ENCODE results near the gene FANK1. TPM values are rescaled to one million over a fixed set of nuclear protein-coding genes. Genes with fewer than 3 reads are reported as not detected.
"Not testable (repeated sequence)": the region's sequence is repeated elsewhere in the genome, so short reads cannot be mapped to it uniquely, and the experiment has no call there.

FANK1 gene
- total and polyA plus RNA-seq, 5 donors = 0.37 to 1.0 (median 0.44) TPM

DNA sequence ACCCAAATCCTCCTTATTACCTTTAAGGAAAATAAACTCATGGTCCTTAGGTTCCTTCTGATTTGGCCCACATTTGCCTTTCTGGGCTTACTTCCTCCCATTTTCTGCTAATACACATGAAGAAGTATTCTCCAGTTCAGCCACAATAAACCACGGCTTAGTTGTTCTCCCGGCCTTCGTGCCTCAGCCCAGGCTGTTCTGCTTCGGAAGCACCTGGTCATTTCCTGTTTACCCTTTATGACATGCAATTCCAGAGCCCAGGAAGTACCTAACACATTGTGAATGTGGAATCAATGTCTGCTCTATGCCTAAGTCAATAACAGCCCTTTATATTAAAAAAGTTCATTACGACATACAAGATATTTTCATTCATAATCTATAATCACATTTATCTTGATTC, 4.0 kb upstream of the FANK1 start:
- intact Hi-C loops (cut with DNase I); H3K27ac ChIP-seq (ENCODE audit: low read length): not testable (repeated sequence)
- WGBS = 72% methylated on average over 5 of the region's 5 CpGs

DNA sequence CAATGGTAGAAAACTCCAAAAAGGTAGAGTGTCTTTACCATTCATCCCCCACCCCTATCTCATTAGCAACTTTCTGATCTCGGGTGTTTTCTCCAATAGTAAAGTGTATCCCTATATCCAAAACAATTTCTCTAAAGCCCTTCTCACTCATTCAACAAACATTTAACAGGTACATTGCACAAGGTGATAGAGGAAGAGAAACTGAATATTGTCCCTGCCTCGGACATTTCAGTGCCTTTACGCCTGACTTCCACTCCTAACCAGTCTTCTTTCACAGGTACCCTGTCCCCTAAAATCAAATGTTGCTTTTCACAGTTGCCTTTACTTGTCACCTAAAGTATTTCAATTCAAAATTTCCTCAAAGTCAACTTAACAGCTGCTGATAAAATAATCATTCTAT, 2.2 kb upstream of the FANK1 start:
- H3K27me3 ChIP-seq (ENCODE audit: control insufficient read depth, insufficient read depth); ATAC-seq; H3K27ac ChIP-seq (ENCODE audit: low read length); H3K9me3 ChIP-seq (ENCODE audit: control insufficient read depth, low read length); H3K4me3 ChIP-seq (ENCODE audit: low read length); DNase-seq; H3K4me1 ChIP-seq (ENCODE audit: control insufficient read depth, insufficient read depth, low read length); intact Hi-C loops (cut with DNase I): not testable (repeated sequence)
- 73% methylated on average over 3 of the region's 3 CpGs for WGBS

More for the DNA sequence above, 4.0 kb upstream of the FANK1 start:
- not testable (repeated sequence) for H3K27me3 ChIP-seq (ENCODE audit: control insufficient read depth, insufficient read depth); DNase-seq; H3K9me3 ChIP-seq (ENCODE audit: control insufficient read depth, low read length); H3K4me1 ChIP-seq (ENCODE audit: control insufficient read depth, insufficient read depth, low read length); H3K4me3 ChIP-seq (ENCODE audit: low read length); ATAC-seq

GRCh38 chr10:125895130-125896087, 955 bp upstream of the FANK1 start:
- 27% methylated on average over 50 of the region's 50 CpGs for WGBS
- H3K4me1 ChIP-seq (ENCODE audit: control insufficient read depth, insufficient read depth, low read length); intact Hi-C loops (cut with DNase I); H3K9me3 ChIP-seq (ENCODE audit: control insufficient read depth, low read length); H3K27me3 ChIP-seq (ENCODE audit: control insufficient read depth, insufficient read depth): not testable (repeated sequence)
- peak overlapping the region; percentile 85 for H3K27ac ChIP-seq (ENCODE audit: low read length)
- H3K4me3 ChIP-seq (ENCODE audit: low read length) = peak overlapping the region; percentile 43
- ATAC-seq (peak; percentile 79 to 90), DNase-seq (peak; percentile 57 to 84 (median 84))

- H3K27ac ChIP-seq (ENCODE audit: low read length); intact Hi-C loops (cut with DNase I): not testable (repeated sequence)
- WGBS = 21% methylated on average over 4 of the region's 4 CpGs
Measured at GRCh38 chr10:125897317-125897716, 953 bp downstream of the FANK1 start.

GRCh38 chr10:125900963-125901362, 4.6 kb downstream of the FANK1 start:
- H3K27ac ChIP-seq (ENCODE audit: low read length); H3K9me3 ChIP-seq (ENCODE audit: control insufficient read depth, low read length); intact Hi-C loops (cut with DNase I); DNase-seq; H3K4me3 ChIP-seq (ENCODE audit: low read length); H3K4me1 ChIP-seq (ENCODE audit: control insufficient read depth, insufficient read depth, low read length); H3K27me3 ChIP-seq (ENCODE audit: control insufficient read depth, insufficient read depth); ATAC-seq: not testable (repeated sequence)
- WGBS = 81% methylated on average over 3 of the region's 3 CpGs

More at GRCh38 chr10:125897317-125897716, 953 bp downstream of the FANK1 start:
- not testable (repeated sequence) for DNase-seq; H3K4me1 ChIP-seq (ENCODE audit: control insufficient read depth, insufficient read depth, low read length); H3K27me3 ChIP-seq (ENCODE audit: control insufficient read depth, insufficient read depth); ATAC-seq; H3K9me3 ChIP-seq (ENCODE audit: control insufficient read depth, low read length)
- peak overlapping the region; percentile 43 for H3K4me3 ChIP-seq (ENCODE audit: low read length)

- ATAC-seq; DNase-seq; H3K27me3 ChIP-seq (ENCODE audit: control insufficient read depth, insufficient read depth); intact Hi-C loops (cut with DNase I); H3K9me3 ChIP-seq (ENCODE audit: control insufficient read depth, low read length); H3K4me1 ChIP-seq (ENCODE audit: control insufficient read depth, insufficient read depth, low read length); H3K4me3 ChIP-seq (ENCODE audit: low read length); H3K27ac ChIP-seq (ENCODE audit: low read length): not testable (repeated sequence)
- WGBS = 76% methylated on average over 3 of the region's 3 CpGs
Measured at GRCh38 chr10:125903135-125903640, 6.8 kb downstream of the FANK1 start.

DNA sequence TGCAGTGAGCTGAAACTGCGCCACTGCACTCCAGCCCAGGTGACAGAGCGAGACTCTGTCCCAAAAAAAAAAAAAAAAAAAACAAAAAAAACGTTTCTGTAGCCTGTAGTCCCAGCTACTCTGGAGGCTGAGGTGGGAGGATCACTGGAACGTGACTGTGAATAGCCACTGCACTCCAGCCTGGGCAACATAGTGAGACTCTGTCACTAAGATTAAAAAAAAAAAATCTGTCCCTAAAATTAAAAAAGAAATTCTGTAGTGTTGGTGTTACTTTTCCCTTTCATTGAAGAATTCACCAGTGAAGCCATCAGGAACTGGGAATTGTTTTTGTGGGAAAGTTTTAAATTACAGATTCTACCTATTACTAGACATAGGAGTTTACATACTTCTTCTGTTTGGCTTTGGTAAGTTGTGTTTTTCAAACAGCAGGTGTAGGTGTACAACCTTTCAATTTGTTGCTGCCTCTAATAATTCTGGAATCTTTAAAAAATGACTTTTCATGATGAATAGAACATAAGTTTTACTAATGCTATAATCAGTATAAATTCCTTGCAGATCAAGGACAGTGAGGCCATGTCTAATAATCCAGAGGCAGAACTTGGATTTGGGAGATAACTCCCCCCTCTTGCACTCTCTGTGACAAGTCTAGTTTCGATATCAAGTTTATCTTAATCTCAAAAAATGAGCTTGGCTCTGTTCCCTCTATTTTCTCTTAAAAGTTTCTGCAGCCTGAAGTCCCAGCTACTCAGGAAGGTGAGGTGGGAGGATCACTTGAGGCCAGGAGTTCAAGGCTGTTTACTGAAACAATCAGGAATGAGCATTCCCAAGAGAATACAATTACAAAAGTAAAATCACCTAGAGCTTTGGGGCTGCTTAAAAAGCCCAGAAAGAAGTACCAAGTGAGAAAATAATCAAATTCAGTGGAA, 9.0 kb downstream of the FANK1 start:
- intact Hi-C loops (cut with DNase I); H3K4me1 ChIP-seq (ENCODE audit: control insufficient read depth, insufficient read depth, low read length); H3K27ac ChIP-seq (ENCODE audit: low read length); DNase-seq; H3K27me3 ChIP-seq (ENCODE audit: control insufficient read depth, insufficient read depth); H3K9me3 ChIP-seq (ENCODE audit: control insufficient read depth, low read length); H3K4me3 ChIP-seq (ENCODE audit: low read length): not testable (repeated sequence)
- 74% methylated on average over 5 of the region's 5 CpGs for WGBS
- peak in 1 of 2 donors; percentile 50 for ATAC-seq

GRCh38 chr10:125907598-125907997, 11.2 kb downstream of the FANK1 start:
- H3K4me1 ChIP-seq (ENCODE audit: control insufficient read depth, insufficient read depth, low read length); DNase-seq; intact Hi-C loops (cut with DNase I); ATAC-seq; H3K4me3 ChIP-seq (ENCODE audit: low read length); H3K27me3 ChIP-seq (ENCODE audit: control insufficient read depth, insufficient read depth); H3K27ac ChIP-seq (ENCODE audit: low read length); H3K9me3 ChIP-seq (ENCODE audit: control insufficient read depth, low read length): not testable (repeated sequence)
- WGBS = 73% methylated on average over 2 of the region's 2 CpGs

DNA sequence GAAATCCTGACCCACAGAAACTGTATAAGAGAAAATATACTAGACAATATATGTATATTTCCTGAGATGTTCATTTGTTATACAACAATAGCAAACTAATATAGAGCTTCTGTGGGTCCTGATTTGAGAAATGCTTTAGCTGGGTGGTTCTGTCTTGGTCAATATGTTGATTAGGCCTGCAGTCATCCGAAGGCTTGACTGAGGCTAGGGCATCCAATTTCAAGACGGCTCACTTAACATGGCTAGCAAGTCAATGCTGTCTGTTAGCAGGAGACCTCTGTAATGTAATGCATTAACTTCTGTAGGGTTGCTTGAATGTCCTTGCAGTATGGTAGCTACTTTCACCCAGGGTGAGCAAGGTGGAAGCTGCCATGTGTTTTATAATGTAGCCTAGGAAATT, 12.4 kb downstream of the FANK1 start:
- intact Hi-C loops (cut with DNase I); H3K9me3 ChIP-seq (ENCODE audit: control insufficient read depth, low read length); H3K4me1 ChIP-seq (ENCODE audit: control insufficient read depth, insufficient read depth, low read length); H3K27me3 ChIP-seq (ENCODE audit: control insufficient read depth, insufficient read depth); H3K4me3 ChIP-seq (ENCODE audit: low read length); H3K27ac ChIP-seq (ENCODE audit: low read length); DNase-seq; ATAC-seq: not testable (repeated sequence)
- WGBS = 49% methylated on average over 2 of the region's 2 CpGs

DNA sequence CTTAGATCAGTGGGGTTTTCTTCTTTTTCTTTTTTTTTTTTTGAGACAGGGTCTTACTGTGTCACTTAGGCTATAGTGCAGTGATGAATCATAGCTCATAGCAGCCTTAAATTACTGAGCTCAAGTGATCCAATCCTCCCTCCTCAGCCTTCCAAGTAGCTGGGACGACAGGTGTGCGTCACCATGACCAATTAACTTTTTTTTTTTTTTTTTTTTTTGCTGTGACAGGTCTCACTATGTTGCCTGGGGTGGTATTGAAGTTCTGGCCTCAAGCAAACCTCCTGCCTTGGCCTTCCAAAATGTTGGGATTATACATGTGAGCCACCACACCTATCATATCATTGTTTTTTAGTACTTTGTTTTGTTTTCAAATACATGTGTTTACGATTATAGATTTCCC, 13.1 kb downstream of the FANK1 start:
- H3K27me3 ChIP-seq (ENCODE audit: control insufficient read depth, insufficient read depth); ATAC-seq; intact Hi-C loops (cut with DNase I); H3K4me1 ChIP-seq (ENCODE audit: control insufficient read depth, insufficient read depth, low read length); DNase-seq; H3K4me3 ChIP-seq (ENCODE audit: low read length); H3K27ac ChIP-seq (ENCODE audit: low read length); H3K9me3 ChIP-seq (ENCODE audit: control insufficient read depth, low read length): not testable (repeated sequence)
- WGBS = 63% methylated on average over 3 of the region's 3 CpGs

All from right cardiac atrium (tissue), 5 donors.